GM12872 (cell line): Measurements from ENCODE around the gene DNMT1.

Source experiments
- TF ChIP-seq, protein P1 (sequence below): IDR thresholded peaks from 3 replicates; pipeline ENCODE4 v1.5.1; 2011; ENCODE audit warnings: low read depth, mild to moderate bottlenecking, low read length, moderate library complexity; ENCODE audit not compliant: insufficient read depth

Gene DNMT1

DNA sequence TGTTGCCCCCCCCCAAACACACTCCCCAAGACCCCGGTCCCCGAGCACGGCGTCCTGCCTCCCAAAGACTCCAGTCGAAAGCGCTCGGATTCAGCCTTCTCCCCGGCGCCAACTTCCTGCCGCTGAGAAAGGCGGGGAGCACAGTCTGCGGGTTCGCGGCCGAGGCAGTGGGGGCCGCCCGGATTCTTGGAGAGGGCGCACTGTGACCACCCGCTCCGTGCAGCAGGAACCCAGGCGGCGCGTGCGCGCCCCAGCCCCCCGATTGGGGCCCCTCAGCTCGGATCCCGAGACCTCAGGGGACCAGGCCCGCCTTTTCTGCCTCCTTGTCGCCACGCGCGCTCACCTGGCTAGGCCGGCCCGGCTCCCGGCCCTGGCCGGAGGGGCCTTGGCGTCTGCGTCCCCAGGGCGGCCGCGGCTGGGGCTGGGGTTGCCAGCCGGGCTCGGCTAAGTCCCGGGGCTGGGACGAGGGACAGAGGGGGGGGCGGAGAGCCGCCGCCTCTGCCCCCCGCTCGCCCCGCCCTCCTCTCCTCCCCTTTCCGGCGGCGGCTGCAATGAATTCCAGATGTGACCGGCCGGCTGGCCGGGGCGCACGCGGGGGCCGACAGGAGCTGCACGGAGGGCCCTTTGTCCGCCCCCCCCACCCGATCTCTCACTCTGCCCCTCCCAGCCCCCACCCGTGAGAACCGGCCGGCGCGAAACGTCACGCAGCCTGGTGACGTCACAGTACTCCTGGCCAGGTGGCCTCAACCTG lies 36.3 kb upstream of the DNMT1 start, which contains the start of gene S1PR2:
Gene S1PR2, minus strand, starts transcription at position 471 of the 751 bp plus-strand sequence. CDS start 6,426 bp downstream, outside the sequence.
- TF ChIP-seq, protein P1, sequence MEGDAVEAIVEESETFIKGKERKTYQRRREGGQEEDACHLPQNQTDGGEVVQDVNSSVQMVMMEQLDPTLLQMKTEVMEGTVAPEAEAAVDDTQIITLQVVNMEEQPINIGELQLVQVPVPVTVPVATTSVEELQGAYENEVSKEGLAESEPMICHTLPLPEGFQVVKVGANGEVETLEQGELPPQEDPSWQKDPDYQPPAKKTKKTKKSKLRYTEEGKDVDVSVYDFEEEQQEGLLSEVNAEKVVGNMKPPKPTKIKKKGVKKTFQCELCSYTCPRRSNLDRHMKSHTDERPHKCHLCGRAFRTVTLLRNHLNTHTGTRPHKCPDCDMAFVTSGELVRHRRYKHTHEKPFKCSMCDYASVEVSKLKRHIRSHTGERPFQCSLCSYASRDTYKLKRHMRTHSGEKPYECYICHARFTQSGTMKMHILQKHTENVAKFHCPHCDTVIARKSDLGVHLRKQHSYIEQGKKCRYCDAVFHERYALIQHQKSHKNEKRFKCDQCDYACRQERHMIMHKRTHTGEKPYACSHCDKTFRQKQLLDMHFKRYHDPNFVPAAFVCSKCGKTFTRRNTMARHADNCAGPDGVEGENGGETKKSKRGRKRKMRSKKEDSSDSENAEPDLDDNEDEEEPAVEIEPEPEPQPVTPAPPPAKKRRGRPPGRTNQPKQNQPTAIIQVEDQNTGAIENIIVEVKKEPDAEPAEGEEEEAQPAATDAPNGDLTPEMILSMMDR = no peak

DNA sequence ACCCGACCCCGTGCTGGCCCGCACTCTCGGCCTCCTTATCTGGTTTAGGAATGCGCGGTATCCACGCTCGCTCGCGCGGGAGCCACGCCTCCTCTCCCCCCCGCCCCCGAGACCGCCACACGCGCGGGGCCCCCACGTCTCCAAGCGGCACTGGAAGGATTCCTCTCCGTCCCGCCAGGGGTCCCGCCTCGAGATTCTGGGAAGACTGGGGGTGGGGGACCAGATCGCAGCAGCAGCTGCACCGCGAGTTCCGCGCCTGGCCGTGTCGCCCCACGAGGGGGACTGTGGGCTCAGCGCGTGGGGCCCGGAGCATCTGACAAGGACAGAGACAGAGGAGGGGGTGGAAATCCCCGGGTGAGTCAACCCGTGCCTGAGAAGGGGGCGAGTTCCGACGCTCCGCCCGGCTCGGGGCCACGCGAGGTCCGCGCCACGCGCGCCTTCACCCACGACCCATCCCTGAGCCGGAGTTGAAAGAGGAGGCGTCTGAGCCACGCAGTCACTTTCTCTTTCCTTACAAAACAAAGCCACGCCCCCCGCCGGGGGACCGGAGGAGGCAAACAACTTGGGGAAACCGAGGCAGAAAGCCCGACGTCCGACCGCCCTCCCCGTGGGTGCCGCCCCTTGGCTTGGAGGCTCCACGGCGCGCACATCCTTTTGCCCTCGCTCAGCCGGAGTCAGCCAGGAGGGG lies 35.6 kb upstream of the DNMT1 start:
- TF ChIP-seq, protein P1 = no peak

DNA sequence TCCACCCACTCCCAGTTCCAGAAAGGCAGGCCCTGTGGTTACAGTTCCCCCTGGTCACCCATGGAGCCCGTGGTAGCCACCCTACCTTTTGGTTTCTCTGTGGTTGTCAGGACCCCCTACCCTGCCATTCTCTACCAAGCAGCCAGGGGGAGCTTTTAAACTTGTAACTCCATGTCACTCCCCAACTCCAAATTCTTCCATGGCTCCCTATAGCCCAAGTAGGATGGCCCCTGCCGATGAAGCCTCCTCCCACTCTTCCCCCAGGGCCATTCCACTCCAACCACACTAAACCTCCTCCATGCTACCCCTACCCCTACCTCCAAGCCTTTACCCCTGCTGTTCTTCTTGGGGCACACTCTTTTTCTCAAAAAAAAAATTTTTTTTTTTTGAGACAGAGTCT lies 34.2 kb upstream of the DNMT1 start:
- TF ChIP-seq, protein P1 = peak; percentile 78

DNA sequence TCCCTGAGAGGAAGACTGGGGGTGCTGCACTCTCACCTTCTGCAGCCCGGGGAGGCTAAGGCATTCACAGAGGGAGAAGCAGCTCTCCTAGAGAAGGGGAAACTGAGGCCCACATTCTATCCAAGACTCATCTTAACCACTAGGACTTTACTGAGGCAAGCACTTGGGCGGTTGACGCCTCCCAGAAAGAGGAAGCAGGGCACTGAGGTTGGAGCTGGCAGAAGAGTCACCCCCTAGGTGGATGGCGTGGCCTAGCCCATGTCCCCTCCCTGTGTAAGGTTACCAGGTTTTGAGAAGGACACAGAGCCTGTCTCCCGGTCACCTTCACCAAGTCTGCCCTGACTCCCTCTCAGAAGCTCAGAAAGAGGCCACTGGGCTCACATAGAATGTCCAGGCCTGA lies 33.6 kb upstream of the DNMT1 start:
- TF ChIP-seq, protein P1 = no peak

DNA sequence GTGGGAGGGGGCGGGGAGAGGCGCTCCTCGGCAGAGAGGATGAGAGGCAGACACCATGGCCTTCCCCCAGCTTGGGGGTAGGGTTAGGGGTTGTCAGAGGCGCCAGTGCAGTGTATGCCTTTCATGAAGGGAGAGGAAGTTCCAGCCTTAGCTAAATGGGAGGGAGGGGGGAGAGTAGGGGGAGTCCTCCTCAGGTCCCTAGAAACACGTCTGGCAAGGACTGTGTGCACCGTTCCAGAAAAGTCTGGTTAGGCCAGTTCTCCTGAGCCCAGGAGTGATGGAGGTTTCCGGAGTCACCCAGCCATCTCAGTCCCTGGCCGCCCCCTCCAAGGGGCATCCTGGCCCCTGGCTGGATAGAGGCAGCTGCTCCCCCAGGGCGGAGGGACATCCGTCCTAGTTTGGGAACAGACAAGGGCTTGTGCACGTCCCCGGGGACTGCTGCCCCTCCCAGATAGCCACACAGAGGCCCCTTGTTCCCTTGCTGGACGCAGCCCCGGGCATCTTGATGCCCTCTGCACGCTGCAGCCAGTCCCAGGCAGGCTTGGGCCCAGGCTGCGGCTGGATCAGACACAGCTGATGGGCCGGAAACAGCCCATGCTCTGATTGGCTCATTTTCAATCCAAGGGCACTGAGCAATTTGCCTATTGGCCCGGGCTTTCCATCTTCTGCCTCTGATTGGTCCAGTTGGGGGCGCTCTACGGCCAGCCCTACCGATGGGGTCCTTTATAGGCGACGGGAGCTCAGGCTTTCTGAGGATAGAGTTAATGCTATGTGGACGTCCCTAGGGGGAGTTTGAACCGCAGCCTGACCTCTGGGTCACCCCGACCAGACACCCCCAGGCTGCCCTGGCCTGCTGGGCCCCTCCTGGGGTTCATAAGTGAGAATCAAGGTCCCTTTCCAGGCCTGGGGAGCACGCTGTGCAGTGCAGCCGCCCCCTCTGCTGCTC lies 32.5 kb upstream of the DNMT1 start:
- TF ChIP-seq, protein P1 = 0 out of 3 replicates have a peak, but pooled peaks have one; percentile 12

DNA sequence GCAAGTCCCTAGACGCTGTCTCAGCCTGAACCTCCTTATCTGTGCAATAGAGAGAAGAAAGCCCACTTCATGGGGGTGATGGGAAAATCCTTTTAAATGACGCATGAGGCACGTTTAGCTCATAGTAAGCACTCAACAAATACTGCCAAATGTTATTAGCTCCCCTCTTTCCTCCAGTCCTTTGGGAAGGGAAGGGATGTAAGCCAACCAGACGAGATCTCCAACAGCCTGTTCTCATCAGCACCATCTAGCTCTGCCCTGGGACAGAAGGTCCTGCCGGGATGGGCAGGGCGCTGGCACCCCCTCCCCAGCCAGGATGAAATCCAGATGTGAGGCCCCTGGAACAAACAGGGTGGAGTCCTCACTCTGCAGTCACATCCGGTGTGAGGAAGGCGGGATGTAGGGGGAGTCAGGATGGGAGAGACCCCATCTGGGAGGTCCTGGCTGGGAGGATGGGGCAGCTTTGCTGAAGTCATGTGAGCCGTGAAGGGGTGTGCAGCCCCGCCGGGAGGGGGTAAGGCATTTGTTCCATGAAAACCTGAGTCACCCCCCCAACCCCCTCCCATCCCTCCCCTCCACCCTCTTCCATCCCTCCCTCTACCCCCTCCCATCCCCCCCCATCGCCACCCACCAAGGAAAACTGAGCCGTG lies 31.7 kb upstream of the DNMT1 start:
- TF ChIP-seq, protein P1 = no peak
